ENCODE data around the gene KREMEN2. TPM values are rescaled to one million over a fixed set of nuclear protein-coding genes. Genes with fewer than 3 reads are reported as not detected.

The KREMEN2 gene
- polyA plus RNA-seq, 3 donors, result 0.09 TPM; not detected in 2

GRCh38 chr16:2969545-2970521, 5.8 kb downstream of the KREMEN2 start:
- Histone ChIP-seq H3K27me3 (ENCODE audit: control insufficient read depth in 2 of 2, insufficient read depth in 2 of 2, low read length in 2 of 2) (peaks cover 17 to 35% of the 10 kb centered on the region in 2 donors), H3K27ac (ENCODE audit: low read depth in 1 of 2, low read length in 2 of 2) (peak overlapping the region in 1 of 2 donors; percentile 53), H3K9me3 (replicated peaks in 1 of 2; ENCODE audit: control insufficient read depth in 1 of 2, insufficient read depth in 1 of 2, low read length in 2 of 2) (peaks cover 0 to 8% of the 10 kb centered on the region in 2 donors), H3K9ac (ENCODE audit: insufficient read depth, low read length, poor library complexity, severe bottlenecking) (peak overlapping the region; percentile 69), H3K4me1 (ENCODE audit: control insufficient read depth in 1 of 2, insufficient read depth in 2 of 2, low read length in 2 of 2) (peaks cover 41 to 57% of the 10 kb centered on the region in 2 donors), H3K4me3 (replicated peaks in 1 of 3; ENCODE audit: low read depth in 2 of 3, low read length in 3 of 3) (peak overlapping the region; percentile 63 to 95 (median 63)), H4K20me1 (ENCODE audit: insufficient read depth, low read length) (peaks cover 36% of the 10 kb centered on the region), H3K4me2 (replicated peaks; ENCODE audit: extremely low read depth, low read length, poor library complexity, severe bottlenecking) (peak overlapping the region; percentile 100), H2AFZ (ENCODE audit: insufficient read depth, low read depth, low read length, poor library complexity, severe bottlenecking) (peak overlapping the region; percentile 91), H3K36me3 (replicated peaks in 1 of 2; ENCODE audit: control insufficient read depth in 1 of 2, insufficient read depth in 2 of 2, low read length in 2 of 2) (peaks cover 16 to 28% of the 10 kb centered on the region in 2 donors), H3K79me2 (ENCODE audit: insufficient read depth, low read length) (peaks cover 23% of the 10 kb centered on the region)
- DNase-seq, result peak; percentile 69 to 75 (median 71)
- Mint-ChIP-seq H3K4me3 (peak overlapping the region; percentile 74 to 82), H3K27me3 (ENCODE audit: low read depth in 3 of 3) (peaks cover 25 to 39% (median 30%) of the 10 kb centered on the region in 3 donors), H3K4me1 (peaks cover 35% of the 10 kb centered on the region), H3K9me3 (peaks cover 0 to 18% (median 7%) of the 10 kb centered on the region in 7 donors), H3K36me3 (peaks cover 15 to 21% of the 10 kb centered on the region in 2 donors), H3K27ac (peak overlapping the region in 2 of 7 donors; percentile 50 to 75)
- under 1% methylated on average over 75 of the region's 83 CpGs for WGBS (ENCODE audit: insufficient coverage)
- TF ChIP-seq CTCF (IDR thresholded peaks at IDR 0.05), result peak; percentile 66
- intact Hi-C loops (cut with micrococcal nuclease), result loop anchor here (2.0 to 5.0 kb wide), 2 partner anchors 13 to 52 kb away; partner anchors contain the start of genes HCFC1R1 (in 1 of the 2), THOC6 (in 1 of the 2) and TNFRSF12A (in 1 of the 2)

GRCh38 chr16:2970563-2970962, 6.5 kb downstream of the KREMEN2 start:
- H3K36me3 ChIP-seq (replicated peaks in 1 of 2; ENCODE audit: control insufficient read depth in 1 of 2, insufficient read depth in 2 of 2, low read length in 2 of 2), result peaks cover 20 to 31% of the 10 kb centered on the region in 2 donors
- Mint-ChIP-seq H3K4me1 (peaks cover 29% of the 10 kb centered on the region), H3K9me3 (peaks cover 0 to 12% (median 6%) of the 10 kb centered on the region in 7 donors), H3K27ac (peak overlapping the region in 2 of 7 donors; percentile 46 to 69), H3K27me3 (ENCODE audit: low read depth in 3 of 3) (peaks cover 19 to 32% (median 24%) of the 10 kb centered on the region in 3 donors), H3K4me3 (peak overlapping the region; percentile 42 to 74), H3K36me3 (peaks cover 15 to 21% of the 10 kb centered on the region in 2 donors)
- intact Hi-C loops (cut with micrococcal nuclease), result no loop called here
- H3K27me3 ChIP-seq (ENCODE audit: control insufficient read depth in 2 of 2, insufficient read depth in 2 of 2, low read length in 2 of 2), result peaks cover 17 to 29% of the 10 kb centered on the region in 2 donors
- H3K4me3 ChIP-seq (replicated peaks in 1 of 3; ENCODE audit: low read depth in 2 of 3, low read length in 3 of 3), result peak overlapping the region; percentile 63 to 95 (median 63)
- peaks cover 23% of the 10 kb centered on the region for H3K79me2 ChIP-seq (ENCODE audit: insufficient read depth, low read length)
- peaks cover 36% of the 10 kb centered on the region for H4K20me1 ChIP-seq (ENCODE audit: insufficient read depth, low read length)
- no peak overlapping the region for H3K27ac ChIP-seq (ENCODE audit: low read depth in 1 of 2, low read length in 2 of 2)
- H3K9me3 ChIP-seq (replicated peaks in 1 of 2; ENCODE audit: control insufficient read depth in 1 of 2, insufficient read depth in 1 of 2, low read length in 2 of 2), result peaks cover 0 to 8% of the 10 kb centered on the region in 2 donors
- no peak overlapping the region for H2AFZ ChIP-seq (ENCODE audit: insufficient read depth, low read depth, low read length, poor library complexity, severe bottlenecking)
- peaks cover 36 to 50% of the 10 kb centered on the region in 2 donors for H3K4me1 ChIP-seq (ENCODE audit: control insufficient read depth in 1 of 2, insufficient read depth in 2 of 2, low read length in 2 of 2)
- no peak for DNase-seq
- WGBS (ENCODE audit: insufficient coverage), result 57% methylated on average over 1 of the region's 6 CpGs
- no peak for TF ChIP-seq CTCF (IDR thresholded peaks at IDR 0.05)
- H3K9ac ChIP-seq (ENCODE audit: insufficient read depth, low read length, poor library complexity, severe bottlenecking), result no peak overlapping the region
- peak overlapping the region; percentile 100 for H3K4me2 ChIP-seq (replicated peaks; ENCODE audit: extremely low read depth, low read length, poor library complexity, severe bottlenecking)
